ENCODE measurements around the gene LILRB1. TPM values are rescaled to one million over a fixed set of nuclear protein-coding genes. Genes with fewer than 3 reads are reported as not detected.
A peak's percentile ranks its signal among the peaks of the same experiment; 100 is the strongest.
"Not testable (repeated sequence)": the region's sequence is repeated elsewhere in the genome, so short reads cannot be mapped to it uniquely, and the experiment has no call there.

The LILRB1 gene
- total RNA-seq, result 10.9 TPM
- 0.41 TPM for polyA plus RNA-seq (ENCODE audit: insufficient read depth, low read depth, low replicate concordance)
- long read RNA-seq, donor 1, result 0 reads
- long read RNA-seq, donor 2, result 0 reads
- long read RNA-seq, donor 3, result 0 reads
- long read RNA-seq, donor 4, result 0 reads
- long read RNA-seq, donor 5, result 0 reads
- long read RNA-seq, donor 6, result 0 reads
- long read RNA-seq, donor 7, partial matches to known transcripts, result 0 of 2 reads
- long read RNA-seq, donor 7, other reads (novel, unspliced or antisense), result 2 of 2 reads
- long read RNA-seq, donor 8, result 0 reads
- long read RNA-seq, donor 9, result 0 reads
- long read RNA-seq, donor 10, result 0 reads

DNA sequence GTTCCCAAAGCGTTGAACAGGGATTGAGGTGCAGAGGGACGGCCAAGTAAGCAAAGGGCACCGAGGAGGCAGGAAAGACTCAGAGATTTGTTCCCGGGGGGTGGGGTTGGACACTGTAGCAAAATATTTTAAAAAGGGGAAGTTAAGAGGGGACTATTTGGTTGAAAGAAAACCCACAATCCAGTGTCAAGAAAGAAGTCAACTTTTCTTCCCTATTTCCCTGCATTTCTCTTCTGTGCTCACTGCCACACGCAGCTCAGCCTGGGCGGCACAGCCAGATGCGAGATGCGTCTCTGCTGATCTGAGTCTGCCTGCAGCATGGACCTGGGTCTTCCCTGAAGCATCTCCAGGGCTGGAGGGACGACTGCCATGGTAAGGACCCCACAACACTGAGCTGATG, at the start of gene LILRB1:
Gene LILRB1 (plus strand): TSS at position 223 of the 400 bp plus-strand sequence. CDS start 590 bp downstream, outside the sequence.
- H3K9ac ChIP-seq (ENCODE audit: low read length in 3 of 3); FAIRE-seq; H3K9me3 ChIP-seq (ENCODE audit: control insufficient read depth in 2 of 3, insufficient read depth in 1 of 3, low read length in 3 of 3); DNase-seq; H3K4me3 ChIP-seq (ENCODE audit: low read length in 3 of 3); intact Hi-C loops (cut with DNase I); H3K27ac ChIP-seq (ENCODE audit: low read depth in 2 of 2, low read length in 2 of 2); H3K36me3 ChIP-seq (ENCODE audit: control insufficient read depth in 2 of 3, insufficient read depth in 3 of 3, low read length in 3 of 3); H3K4me1 ChIP-seq (ENCODE audit: control insufficient read depth in 2 of 3, insufficient read depth in 2 of 3, low read depth in 1 of 3, low read length in 3 of 3); H3K27me3 ChIP-seq (ENCODE audit: control insufficient read depth, insufficient read depth, low read length): not testable (repeated sequence)

DNA sequence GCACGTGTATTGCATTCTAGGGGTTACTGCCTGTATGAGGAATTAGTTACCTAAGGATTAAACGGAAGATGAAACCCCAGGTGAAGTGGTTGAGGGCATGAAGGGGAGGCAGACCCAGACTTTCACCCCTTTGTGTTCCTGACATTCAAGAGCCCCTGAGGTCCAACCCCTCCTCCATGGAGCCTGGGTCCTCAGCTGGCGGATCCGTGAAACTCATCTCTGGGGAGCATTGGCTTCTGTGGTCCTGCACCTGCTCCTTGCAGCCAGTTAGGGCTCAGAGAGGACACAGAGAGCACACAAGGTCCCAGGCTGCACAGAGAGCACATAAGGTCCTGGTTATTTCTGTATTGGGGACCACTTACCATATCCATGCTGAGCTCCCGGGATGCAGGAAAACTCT, 43.9 kb upstream of the LILRB1 start:
- Histone ChIP-seq H3K9ac (ENCODE audit: low read length in 3 of 3) (no peak overlapping the region), H3K4me3 (ENCODE audit: low read length in 3 of 3) (no peak overlapping the region), H3K27me3 (ENCODE audit: control insufficient read depth, insufficient read depth, low read length) (no peaks in the 10 kb centered on the region), H3K36me3 (ENCODE audit: control insufficient read depth in 2 of 3, insufficient read depth in 3 of 3, low read length in 3 of 3) (no peaks in the 10 kb centered on the region), H3K27ac (ENCODE audit: low read depth in 2 of 2, low read length in 2 of 2) (no peak overlapping the region), H3K9me3 (ENCODE audit: control insufficient read depth in 2 of 3, insufficient read depth in 1 of 3, low read length in 3 of 3) (peaks cover 0 to 2% (median 2%) of the 10 kb centered on the region in 3 donors), H3K4me1 (ENCODE audit: control insufficient read depth in 2 of 3, insufficient read depth in 2 of 3, low read depth in 1 of 3, low read length in 3 of 3) (no peaks in the 10 kb centered on the region)
- DNase-seq (no peak), FAIRE-seq (no peak)
- TF ChIP-seq, protein P1, sequence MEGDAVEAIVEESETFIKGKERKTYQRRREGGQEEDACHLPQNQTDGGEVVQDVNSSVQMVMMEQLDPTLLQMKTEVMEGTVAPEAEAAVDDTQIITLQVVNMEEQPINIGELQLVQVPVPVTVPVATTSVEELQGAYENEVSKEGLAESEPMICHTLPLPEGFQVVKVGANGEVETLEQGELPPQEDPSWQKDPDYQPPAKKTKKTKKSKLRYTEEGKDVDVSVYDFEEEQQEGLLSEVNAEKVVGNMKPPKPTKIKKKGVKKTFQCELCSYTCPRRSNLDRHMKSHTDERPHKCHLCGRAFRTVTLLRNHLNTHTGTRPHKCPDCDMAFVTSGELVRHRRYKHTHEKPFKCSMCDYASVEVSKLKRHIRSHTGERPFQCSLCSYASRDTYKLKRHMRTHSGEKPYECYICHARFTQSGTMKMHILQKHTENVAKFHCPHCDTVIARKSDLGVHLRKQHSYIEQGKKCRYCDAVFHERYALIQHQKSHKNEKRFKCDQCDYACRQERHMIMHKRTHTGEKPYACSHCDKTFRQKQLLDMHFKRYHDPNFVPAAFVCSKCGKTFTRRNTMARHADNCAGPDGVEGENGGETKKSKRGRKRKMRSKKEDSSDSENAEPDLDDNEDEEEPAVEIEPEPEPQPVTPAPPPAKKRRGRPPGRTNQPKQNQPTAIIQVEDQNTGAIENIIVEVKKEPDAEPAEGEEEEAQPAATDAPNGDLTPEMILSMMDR (IDR thresholded peaks at IDR 0.05; ENCODE audit: borderline replicate concordance, extremely low read depth, insufficient read depth), result no peak
- intact Hi-C loops (cut with DNase I), result no loop called here

DNA sequence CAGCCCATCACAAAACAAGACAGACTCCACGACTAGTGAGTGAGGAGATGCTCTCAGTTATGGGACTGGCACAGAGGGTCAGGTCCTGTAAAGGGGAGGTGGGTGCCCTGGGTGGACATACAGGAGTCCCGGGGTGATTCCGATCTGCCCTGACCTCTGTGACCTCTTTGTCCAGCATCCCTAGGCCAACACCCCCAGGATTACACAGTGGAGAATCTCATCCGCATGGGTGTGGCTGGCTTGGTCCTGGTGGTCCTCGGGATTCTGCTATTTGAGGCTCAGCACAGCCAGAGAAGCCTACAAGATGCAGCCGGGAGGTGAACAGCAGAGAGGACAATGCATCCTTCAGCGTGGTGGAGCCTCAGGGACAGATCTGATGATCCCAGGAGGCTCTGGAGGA, 43.3 kb upstream of the LILRB1 start:
- Histone ChIP-seq H3K4me3 (ENCODE audit: low read length in 3 of 3) (no peak overlapping the region), H3K27ac (ENCODE audit: low read depth in 2 of 2, low read length in 2 of 2) (no peak overlapping the region), H3K9ac (ENCODE audit: low read length in 3 of 3) (no peak overlapping the region), H3K36me3 (ENCODE audit: control insufficient read depth in 2 of 3, insufficient read depth in 3 of 3, low read length in 3 of 3) (no peaks in the 10 kb centered on the region), H3K4me1 (ENCODE audit: control insufficient read depth in 2 of 3, insufficient read depth in 2 of 3, low read depth in 1 of 3, low read length in 3 of 3) (no peaks in the 10 kb centered on the region), H3K27me3 (ENCODE audit: control insufficient read depth, insufficient read depth, low read length) (no peaks in the 10 kb centered on the region), H3K9me3 (ENCODE audit: control insufficient read depth in 2 of 3, insufficient read depth in 1 of 3, low read length in 3 of 3) (peaks cover 0 to 2% (median 2%) of the 10 kb centered on the region in 3 donors)
- DNase-seq (no peak), FAIRE-seq (no peak)
- intact Hi-C loops (cut with DNase I), result no loop called here
- TF ChIP-seq, protein P1 (IDR thresholded peaks at IDR 0.05; ENCODE audit: borderline replicate concordance, extremely low read depth, insufficient read depth), result no peak

DNA sequence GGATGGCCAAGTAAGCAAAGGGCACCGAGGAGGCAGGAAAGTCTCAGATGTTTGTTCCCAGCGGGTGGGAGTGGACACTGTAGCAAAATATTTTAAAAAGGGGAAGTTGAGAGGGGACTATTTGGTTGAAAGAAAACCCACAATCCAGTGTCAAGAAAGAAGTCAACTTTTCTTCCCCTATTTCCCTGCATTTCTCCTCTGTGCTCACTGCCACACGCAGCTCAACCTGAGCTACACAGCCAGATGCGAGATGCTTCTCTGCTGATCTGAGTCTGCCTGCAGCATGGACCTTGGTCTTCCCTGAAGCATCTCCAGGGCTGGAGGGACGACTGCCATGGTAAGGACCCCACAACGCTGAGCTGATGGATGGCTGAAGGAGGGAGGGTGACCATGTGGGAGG, 36.8 kb upstream of the LILRB1 start, which contains the start of gene LILRA1:
Gene LILRA1 (plus strand): TSS at position 188 of the 400 bp plus-strand sequence. CDS start 613 bp downstream, outside the sequence.
- FAIRE-seq; H3K27me3 ChIP-seq (ENCODE audit: control insufficient read depth, insufficient read depth, low read length); intact Hi-C loops (cut with DNase I): not testable (repeated sequence)

DNA sequence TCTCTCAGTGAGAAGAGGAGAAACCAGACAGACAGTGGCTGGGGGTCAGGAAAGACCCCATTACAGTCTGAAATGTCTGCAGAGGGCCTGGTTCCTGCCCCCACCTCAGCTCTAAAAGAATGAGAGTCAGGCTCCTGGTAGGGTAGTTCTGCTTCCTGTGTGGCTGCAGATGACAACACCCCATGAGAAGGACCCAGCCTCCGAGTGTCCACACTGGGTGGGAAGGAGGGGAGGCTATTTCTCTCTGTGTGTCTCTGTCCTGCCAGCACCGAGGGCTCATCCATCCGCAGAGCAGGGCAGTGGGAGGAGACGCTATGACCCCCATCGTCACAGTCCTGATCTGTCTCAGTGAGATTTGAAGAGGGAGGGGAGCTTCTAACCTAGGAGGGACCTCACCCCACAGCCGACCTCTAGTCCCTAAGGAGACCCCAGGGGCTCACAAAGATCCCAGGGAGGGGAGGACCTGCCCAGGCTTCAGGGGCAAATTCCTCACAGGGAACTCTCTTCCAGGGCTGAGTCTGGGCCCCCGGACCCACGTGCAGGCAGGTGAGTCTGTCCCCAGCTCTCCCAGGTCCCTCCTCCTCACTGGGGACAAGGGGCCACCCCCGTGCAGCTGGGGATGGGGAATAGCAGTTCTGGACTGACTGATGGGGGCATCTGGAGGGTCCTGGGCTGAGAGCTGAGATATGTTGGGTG, 36.2 kb upstream of the LILRB1 start:
- H3K4me3 ChIP-seq (ENCODE audit: low read length in 3 of 3); H3K27ac ChIP-seq (ENCODE audit: low read depth in 2 of 2, low read length in 2 of 2); FAIRE-seq; H3K9me3 ChIP-seq (ENCODE audit: control insufficient read depth in 2 of 3, insufficient read depth in 1 of 3, low read length in 3 of 3); H3K36me3 ChIP-seq (ENCODE audit: control insufficient read depth in 2 of 3, insufficient read depth in 3 of 3, low read length in 3 of 3); H3K4me1 ChIP-seq (ENCODE audit: control insufficient read depth in 2 of 3, insufficient read depth in 2 of 3, low read depth in 1 of 3, low read length in 3 of 3); H3K9ac ChIP-seq (ENCODE audit: low read length in 3 of 3); H3K27me3 ChIP-seq (ENCODE audit: control insufficient read depth, insufficient read depth, low read length); intact Hi-C loops (cut with DNase I): not testable (repeated sequence)
- peak in 1 of 5 donors; percentile 37 for DNase-seq

More for the DNA sequence above, 36.8 kb upstream of the LILRB1 start, which contains the start of gene LILRA1:
- not testable (repeated sequence) for H3K4me3 ChIP-seq (ENCODE audit: low read length in 3 of 3); H3K27ac ChIP-seq (ENCODE audit: low read depth in 2 of 2, low read length in 2 of 2); H3K9me3 ChIP-seq (ENCODE audit: control insufficient read depth in 2 of 3, insufficient read depth in 1 of 3, low read length in 3 of 3); H3K9ac ChIP-seq (ENCODE audit: low read length in 3 of 3); H3K36me3 ChIP-seq (ENCODE audit: control insufficient read depth in 2 of 3, insufficient read depth in 3 of 3, low read length in 3 of 3); H3K4me1 ChIP-seq (ENCODE audit: control insufficient read depth in 2 of 3, insufficient read depth in 2 of 3, low read depth in 1 of 3, low read length in 3 of 3)
- DNase-seq, result peak in 1 of 5 donors; percentile 18
